AG08396 (cell line): ENCODE measurements around the gene HCFC2.
"Not testable (repeated sequence)": the region's sequence is repeated elsewhere in the genome, so short reads cannot be mapped to it uniquely, and the experiment has no call there.

Experiments
- DNase-seq: peaks from one replicate; pipeline ENCODE4 v3.0.0; 2012; ENCODE audit warnings: low spot score, mixed read lengths

The HCFC2 gene

DNA sequence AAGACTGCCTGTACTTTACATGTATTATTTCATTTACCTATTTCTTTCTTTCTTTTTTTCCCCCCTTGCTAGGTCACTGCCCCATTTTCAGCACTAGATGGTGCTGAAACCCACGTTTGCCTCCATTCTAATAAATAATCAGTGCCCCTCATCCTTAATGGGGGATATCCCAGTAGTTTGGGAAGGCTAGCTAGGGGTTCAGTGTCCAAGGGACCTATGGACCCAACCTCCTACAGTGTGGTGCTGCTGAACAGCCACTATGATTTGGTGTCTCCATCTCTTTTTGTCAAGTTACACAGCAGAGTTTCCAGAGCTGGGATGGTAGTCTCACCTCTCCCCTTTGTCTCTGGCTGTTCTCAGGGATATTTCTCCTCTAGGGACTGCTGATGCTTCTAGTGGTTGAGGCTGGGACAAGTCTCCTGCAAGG, 6.5 kb upstream of the HCFC2 start:
- DNase-seq, result peak; percentile 37

- DNase-seq, result no peak
These were observed 5.5 kb upstream of the HCFC2 start for GRCh38 chr12:104058802-104059201.

- DNase-seq, result no peak
These were observed 4.4 kb upstream of the HCFC2 start for GRCh38 chr12:104059963-104060362.

GRCh38 chr12:104060791-104061190, 3.5 kb upstream of the HCFC2 start:
- no peak for DNase-seq

- no peak for DNase-seq
These were observed 660 bp upstream of the HCFC2 start for GRCh38 chr12:104063712-104064030.

DNA sequence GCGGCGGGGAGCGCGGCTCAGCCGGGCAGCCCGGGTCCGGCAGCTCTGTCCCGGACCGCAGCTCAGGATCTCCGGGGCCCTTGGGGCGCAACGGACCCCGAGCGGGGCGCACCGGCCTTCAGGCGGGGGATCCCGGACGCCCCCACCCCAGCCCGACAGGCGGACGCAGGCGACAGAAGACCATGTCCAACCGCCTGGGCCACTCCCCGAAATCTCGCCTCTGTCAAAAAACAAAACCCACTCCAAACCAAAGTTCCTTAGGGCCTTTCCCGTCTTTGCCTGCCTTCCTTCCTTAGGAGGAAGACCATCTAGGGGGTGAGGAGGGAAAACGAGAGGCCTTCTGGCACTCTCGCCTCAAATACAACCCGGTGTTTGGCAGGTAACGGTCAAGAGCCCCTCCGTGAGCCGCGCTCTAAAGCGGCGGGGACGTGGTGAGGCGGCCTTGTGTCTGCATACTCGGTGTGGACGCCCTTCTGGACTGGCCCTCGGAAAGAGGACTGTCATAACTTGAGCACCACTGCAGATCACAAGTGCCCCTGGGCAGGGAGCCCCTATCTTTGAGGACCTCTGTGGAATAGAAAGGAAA, 604 bp downstream of the HCFC2 start:
- peak; percentile 39 for DNase-seq

DNA sequence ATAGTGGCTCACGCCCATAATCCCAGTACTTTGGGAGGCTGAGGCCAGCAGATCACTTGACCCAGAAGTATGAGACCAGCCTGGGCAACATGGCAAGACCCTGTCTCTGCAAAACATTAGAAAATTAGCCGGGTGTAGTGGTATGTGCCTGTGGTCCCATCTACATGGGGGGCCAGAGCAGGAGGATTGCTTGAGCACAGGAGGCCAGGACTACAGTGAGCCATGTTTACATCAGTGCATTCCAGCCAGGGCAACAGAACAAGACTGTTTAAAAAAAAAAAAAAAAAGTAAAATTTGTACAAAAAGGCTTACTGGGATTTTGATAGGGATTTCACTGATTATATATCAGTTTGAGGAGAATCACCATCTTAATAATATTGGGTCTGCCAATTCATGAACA, 7.8 kb downstream of the HCFC2 start:
- no peak for DNase-seq

DNA sequence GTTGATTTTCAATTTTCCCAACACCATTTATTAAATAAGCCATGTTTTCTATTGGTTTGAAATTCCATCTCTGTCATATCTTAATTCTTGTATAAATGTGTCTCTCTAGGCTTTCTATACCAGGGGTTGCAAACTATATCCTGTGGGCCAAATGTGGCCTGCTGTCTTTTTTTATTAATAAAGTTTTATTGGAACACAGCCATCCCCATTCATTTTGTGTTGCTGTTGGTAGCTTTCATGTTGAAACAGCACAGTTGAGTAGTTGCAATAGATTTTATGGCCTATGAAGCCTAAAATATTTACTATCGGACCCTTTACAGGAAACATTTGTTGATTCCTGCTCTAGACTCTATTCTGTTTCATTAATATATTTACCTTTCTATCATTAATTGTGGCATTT, 9.4 kb downstream of the HCFC2 start:
- DNase-seq, result no peak

DNA sequence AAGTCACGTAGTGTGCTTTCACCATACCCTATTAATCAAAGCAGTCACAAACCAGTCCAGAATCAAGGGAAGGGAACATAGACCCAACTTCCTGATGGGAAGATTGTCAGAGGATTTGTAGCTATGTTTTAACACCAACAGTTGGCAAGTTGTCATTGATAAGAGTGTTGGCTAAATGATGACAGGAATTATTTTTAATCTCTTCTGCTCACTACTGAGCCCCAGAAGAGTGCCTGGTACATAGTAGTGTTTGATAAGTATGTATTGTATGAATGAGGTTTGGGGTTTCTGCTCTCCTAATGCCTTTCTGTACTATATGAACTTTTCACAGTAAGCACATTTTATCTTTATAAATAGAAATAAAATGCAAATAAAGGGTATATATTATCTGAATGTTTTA, 14.7 kb downstream of the HCFC2 start:
- no peak for DNase-seq

GRCh38 chr12:104080764-104081163, 16.4 kb downstream of the HCFC2 start:
- no peak for DNase-seq

DNA sequence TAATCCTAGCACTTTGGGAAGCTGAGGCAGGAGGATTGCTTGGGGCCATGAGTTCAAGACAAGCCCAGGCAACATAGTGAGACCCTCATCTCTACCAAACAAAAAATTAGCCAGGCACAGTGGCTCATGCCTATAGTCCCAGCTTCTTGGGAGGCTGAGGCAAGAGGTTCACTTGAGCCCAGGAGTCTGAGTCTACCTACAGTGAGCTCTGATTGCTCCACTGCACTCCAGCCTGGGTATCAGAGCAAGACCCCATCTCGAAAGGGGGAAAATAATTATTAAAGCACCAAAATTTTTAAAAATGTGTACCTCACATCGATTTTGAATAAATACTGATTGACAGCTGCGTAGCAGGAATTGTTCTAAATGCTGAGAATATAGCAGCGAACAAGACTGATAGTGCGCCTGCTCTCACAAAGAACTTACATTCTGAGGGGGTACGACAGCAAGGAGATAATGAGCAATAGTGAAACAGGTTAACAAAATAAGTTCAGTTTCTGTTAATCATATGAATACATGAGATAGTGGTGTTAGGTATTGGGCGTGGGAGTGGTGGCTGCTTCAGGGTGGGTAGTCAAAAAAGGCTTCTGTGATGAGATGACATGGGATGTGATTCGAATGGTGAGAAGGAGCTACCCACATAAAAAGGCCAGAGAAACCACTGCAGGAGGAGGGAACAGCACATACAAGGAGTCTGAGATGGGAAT, 19.6 kb downstream of the HCFC2 start:
- no peak for DNase-seq

GRCh38 chr12:104090685-104091084, 26.4 kb downstream of the HCFC2 start:
- no peak for DNase-seq

DNA sequence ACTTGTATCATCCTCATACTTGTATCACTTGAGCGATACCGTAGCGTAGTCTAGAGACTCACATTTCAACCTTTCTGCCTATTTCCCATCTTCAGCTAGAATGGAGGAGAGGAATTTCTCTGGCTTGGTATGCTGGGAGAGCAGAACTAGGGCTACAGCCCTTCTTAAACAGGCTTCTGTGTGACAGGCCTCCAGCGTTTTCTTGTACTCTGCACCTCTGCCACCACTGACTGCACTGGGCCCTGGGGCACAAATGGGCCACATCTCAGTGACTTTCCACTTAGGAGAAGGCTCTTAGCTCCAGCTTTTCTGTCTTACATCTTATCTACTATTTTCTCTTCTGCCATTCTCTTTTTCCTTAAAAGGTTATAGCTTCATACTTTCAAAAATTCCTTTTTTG, 26.8 kb downstream of the HCFC2 start:
- DNase-seq, result no peak

- DNase-seq, result peak; percentile 36
These were observed 30.0 kb downstream of the HCFC2 start for GRCh38 chr12:104094284-104094683.

GRCh38 chr12:104095289-104095688, 31.0 kb downstream of the HCFC2 start:
- peak; percentile 7 for DNase-seq

GRCh38 chr12:104097954-104098353, 33.6 kb downstream of the HCFC2 start:
- no peak for DNase-seq

- no peak for DNase-seq
These were observed 41.1 kb downstream of the HCFC2 start for GRCh38 chr12:104105461-104105860.

DNA sequence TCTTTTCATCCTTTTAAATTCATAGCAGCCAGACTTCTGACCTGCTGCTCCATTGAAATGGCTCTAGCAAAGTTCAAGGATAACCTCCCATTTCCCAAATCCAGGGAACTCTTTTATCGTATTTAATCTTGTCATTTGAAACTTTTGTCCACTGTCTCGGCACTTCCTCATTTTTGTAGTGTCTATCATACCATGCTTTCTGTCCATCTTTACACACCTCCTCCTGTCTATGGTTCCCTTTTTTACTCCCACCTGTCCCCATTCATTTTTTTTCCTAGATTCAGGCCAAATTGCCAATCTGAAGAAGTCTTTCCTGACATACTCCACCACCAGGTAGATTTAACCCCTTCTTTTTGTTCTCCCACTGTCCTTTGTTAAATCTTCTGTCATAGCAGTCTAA, 42.6 kb downstream of the HCFC2 start:
- no peak for DNase-seq

DNA sequence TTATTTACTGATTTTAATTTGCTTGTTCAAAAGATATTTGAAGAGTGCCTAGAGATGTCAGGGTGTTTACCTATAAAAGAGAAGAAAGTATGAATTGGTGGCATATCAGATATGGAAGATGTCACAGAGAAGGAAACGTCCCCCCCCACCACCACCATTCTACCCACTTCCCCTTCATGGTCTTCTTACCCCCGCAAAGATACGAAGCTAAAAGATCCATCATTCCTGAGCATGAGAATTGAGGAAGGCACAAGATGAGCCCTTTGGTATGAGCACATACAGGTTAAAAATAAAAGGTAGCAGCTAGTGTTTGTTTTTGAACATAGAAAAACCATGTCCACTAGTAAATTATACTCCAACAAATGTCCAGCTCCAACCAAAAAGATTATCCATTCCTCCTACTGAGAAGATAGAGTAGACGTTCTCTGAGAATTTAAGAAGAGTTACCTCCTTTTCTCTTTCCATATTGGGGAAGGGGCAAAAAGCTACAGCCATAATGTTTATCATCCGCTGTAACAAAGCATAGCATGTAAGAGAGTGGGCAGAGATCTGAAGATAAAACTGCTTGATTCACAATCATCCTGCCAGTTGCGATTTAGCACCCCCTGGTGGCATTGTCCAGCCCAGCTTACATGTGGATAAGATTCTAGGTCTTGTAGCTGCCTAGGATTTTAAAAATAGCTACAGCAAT, 44.6 kb downstream of the HCFC2 start:
- DNase-seq, result peak; percentile 63

DNA sequence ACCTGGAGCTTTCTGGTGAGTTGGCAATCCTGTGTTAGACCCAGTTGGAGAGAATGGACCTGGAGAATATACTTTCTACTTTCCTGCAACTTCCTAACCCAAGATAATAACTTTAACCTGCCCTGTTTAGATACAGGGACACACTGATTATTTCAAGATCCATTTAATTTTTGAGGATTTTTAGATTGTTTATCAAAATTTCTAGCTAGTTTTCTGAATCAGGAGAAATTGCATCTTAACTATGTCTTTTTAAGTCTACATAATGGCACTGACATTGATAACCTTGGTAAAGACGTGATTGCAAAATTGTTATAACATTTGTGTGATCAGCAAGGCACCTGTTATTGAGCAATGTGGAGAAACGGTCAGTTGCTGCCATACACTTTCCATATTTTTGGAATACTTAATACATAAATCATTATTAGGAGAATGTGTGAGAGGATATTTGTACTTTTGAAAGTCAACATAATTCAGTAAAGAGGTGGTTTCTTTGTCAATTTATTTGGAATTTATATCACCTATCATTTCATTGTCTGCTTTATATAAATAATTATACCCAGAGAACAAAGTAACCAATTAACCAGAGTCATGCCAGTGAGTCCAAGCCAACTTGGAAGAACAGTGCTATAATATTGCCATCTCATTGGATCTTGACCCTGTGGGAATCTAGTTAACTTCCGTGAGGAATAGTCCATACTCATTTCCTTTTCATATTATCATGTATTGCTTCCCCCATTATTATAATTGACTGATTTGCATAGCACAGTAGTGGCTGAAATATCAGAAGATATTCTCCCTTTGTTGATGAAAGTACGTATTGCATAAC, 45.3 kb downstream of the HCFC2 start:
- DNase-seq, result no peak

DNA sequence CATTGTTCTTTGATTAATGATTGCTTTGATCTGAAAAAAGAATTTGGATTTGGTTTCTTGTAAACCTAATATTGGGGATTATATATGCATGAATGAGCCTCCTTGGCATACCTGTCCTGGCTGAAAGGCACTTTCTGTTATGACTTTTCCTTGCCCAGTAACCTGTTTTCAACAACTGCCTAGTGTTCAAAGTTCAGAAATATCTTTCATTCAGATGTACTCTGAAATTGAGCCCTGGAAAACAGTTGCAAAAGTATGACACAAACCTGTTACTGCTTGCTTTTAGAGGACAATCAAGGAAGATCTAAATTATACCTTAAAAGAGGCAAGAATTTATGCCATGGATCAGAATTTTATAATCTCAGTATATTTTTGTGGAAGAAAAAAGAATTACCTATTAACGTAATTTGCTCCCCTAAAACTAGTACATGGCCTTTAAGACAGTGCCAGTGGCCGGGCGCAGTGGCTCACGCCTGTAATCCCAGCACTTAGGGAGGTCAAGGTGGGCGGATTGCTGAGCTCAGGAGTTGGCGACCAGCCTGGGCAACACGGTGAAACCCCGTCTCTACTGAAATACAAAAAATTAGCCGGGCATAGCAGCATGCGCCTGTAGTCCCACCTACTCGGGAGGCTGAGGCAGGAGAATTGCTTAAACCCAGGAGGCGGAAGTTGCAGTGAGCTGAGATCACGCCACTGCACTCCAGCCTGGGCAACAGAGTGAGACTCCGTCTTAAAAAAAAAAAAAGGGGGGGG, 50.7 kb downstream of the HCFC2 start:
- DNase-seq, result not testable (repeated sequence)

DNA sequence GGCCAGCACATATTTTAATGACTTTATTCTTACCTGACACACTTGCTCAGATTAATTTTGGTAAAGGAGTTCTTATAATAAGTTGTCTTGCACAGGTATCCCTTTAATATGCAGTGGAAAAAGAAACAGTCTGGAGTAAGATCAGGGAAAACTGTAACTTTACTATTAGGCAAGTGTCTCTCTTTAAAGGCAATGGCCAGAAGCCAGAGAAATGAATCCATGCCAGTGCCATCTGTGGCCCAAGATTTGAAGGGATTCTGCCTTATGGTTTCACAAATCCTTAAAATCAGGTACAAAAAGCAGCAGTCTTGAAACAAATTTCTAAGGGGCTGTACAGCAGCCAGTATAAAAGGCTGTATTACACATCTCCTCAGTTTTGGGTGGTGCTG, 51.2 kb downstream of the HCFC2 start:
- no peak for DNase-seq
